HepG2 (cell line): Measurements from ENCODE around the gene ZCCHC8. TPM values are rescaled to one million over a fixed set of nuclear protein-coding genes. Genes with fewer than 3 reads are reported as not detected.
A peak's percentile ranks its signal among the peaks of the same experiment; 100 is the strongest.

Experiments
- ATAC-seq: fragments of 200-7000 bp; cut with Tn5 transposase; 3 replicates; pipeline ENCODE4 v1.9.1; 2020; ENCODE audit warnings: mild to moderate bottlenecking, moderate library complexity
- BruUV-seq: library from RNA; stranded (reverse); fragments of 400-500 nt; replicated peaks from 2 replicates; lab custom pipeline; 2021; lab: Mats Ljungman, UMichigan
- CTCF ChIA-PET: fragments of 300-600 bp; formaldehyde crosslinking; extraction: SDS; loops from one replicate; lab custom pipeline; 2021; ENCODE audit warnings: low total read pairs, inconsistent platforms, low intra/inter-chr PET ratio; lab: Yijun Ruan, JAX
- POLR2A ChIA-PET: fragments of 350-600 bp; sonication (Branson Sonifier 250); formaldehyde crosslinking; loops from one replicate; lab custom pipeline; 2020; ENCODE audit warnings: antibody characterized with exemption, inconsistent platforms; lab: Yijun Ruan, JAX
- DNase-seq: peaks from one replicate; pipeline ENCODE4 v3.0.0-alpha.2; 2015; ENCODE audit warnings: low spot score
- FAIRE-seq: peaks from 3 replicates; lab custom pipeline; 2011; peaks lifted over from hg19 to GRCh38; lab: Jason Lieb, UNC
- H2AFZ ChIP-seq: one replicate; pipeline ENCODE4 v1.6.1; 2011; ENCODE audit warnings: low read length, inconsistent platforms
- H3K27ac ChIP-seq: fragments of 300-600 bp; 3 replicates; pipeline ENCODE4 v1.8.0; 2011; ENCODE audit warnings: mixed run types, mild to moderate bottlenecking, mixed read lengths, low read length, inconsistent platforms; ENCODE audit not compliant: insufficient read depth; ENCODE audit errors: extremely low read length
- H3K27me3 ChIP-seq, 2 experiments: fragments of 200-600 bp in 1 of 2; 2 replicates in 1 of 2; 3 replicates in 1 of 2; pipeline versions ENCODE4 v1.6.0 to v1.8.0; 2011; ENCODE audit warnings: low read length in 2 of 2, mild to moderate bottlenecking in 2 of 2, moderate library complexity in 2 of 2, inconsistent platforms in 1 of 2; ENCODE audit not compliant: insufficient read depth in 2 of 2, control insufficient read depth in 1 of 2
- H3K36me3 ChIP-seq, 2 experiments: fragments of 200-600 bp in 1 of 2; replicated peaks in 1 of 2; 2 replicates in 1 of 2; 3 replicates in 1 of 2; pipeline versions ENCODE4 v1.5.1 to v1.8.0; 2011; ENCODE audit warnings: low read length in 2 of 2, inconsistent platforms in 1 of 2; ENCODE audit not compliant: insufficient read depth in 2 of 2, control insufficient read depth in 1 of 2
- H3K4me1 ChIP-seq: 2 replicates; pipeline ENCODE4 v1.5.1; 2012; ENCODE audit warnings: low read length, inconsistent platforms; ENCODE audit not compliant: insufficient read depth
- H3K4me2 ChIP-seq: 2 replicates; pipeline ENCODE4 v1.6.0; 2011; ENCODE audit warnings: low read depth, low read length, inconsistent platforms
- H3K4me3 ChIP-seq, 3 experiments: fragments of 200-600 bp in 1 of 3; sonication (generic), shearing (Covaris generic) in 1 of 3; replicated peaks in 1 of 3; 2 replicates each; pipeline ENCODE4 v1.5.1; 2011 to 2016; ENCODE audit warnings: low read length in 3 of 3, inconsistent platforms in 2 of 3, low read depth in 2 of 3, mild to moderate bottlenecking in 2 of 3, control low read depth in 1 of 3, mixed read lengths in 1 of 3; ENCODE audit not compliant: insufficient read depth in 1 of 3
- H3K79me2 ChIP-seq: one replicate; pipeline ENCODE4 v1.6.1; 2011; ENCODE audit warnings: low read length, inconsistent platforms; ENCODE audit not compliant: insufficient read depth
- H3K9ac ChIP-seq: 2 replicates; pipeline ENCODE4 v1.6.0; 2011; ENCODE audit warnings: mild to moderate bottlenecking, low read depth, low read length, inconsistent platforms; ENCODE audit not compliant: insufficient read depth
- H3K9me3 ChIP-seq: 2 replicates; pipeline ENCODE4 v1.5.1; 2012; ENCODE audit warnings: mild to moderate bottlenecking, low read length
- H4K20me1 ChIP-seq: 2 replicates; pipeline ENCODE4 v1.6.0; 2011; ENCODE audit warnings: inconsistent platforms, mild to moderate bottlenecking, low read length, moderate library complexity; ENCODE audit not compliant: insufficient read depth
- CHD4 ChIP-seq: fragments of 200-600 bp; sonication (generic); IDR thresholded peaks from 2 replicates; pipeline ENCODE4 v1.7.0; 2017; ENCODE audit warnings: mild to moderate bottlenecking, low read length, borderline replicate concordance
- FOXA3 ChIP-seq: IDR thresholded peaks from 2 replicates; pipeline ENCODE4 v1.6.1; 2016; ENCODE audit warnings: missing genetic modification reagents, missing compliant biosample characterization
- IRF9 ChIP-seq: sonication (generic); formaldehyde crosslinking; IDR thresholded peaks from 2 replicates; pipeline ENCODE4 v1.8.0; 2022; ENCODE audit warnings: missing genetic modification reagents, mild to moderate bottlenecking, borderline replicate concordance
- MTERF4 ChIP-seq: sonication (generic); formaldehyde crosslinking; IDR thresholded peaks from 2 replicates; pipeline ENCODE4 v1.8.0; 2023; ENCODE audit warnings: mild to moderate bottlenecking, missing genetic modification reagents
- MXD4 ChIP-seq: IDR thresholded peaks from 2 replicates; pipeline ENCODE4 v1.6.1; 2016; ENCODE audit warnings: mild to moderate bottlenecking, missing biosample characterization, missing genetic modification reagents
- ZC3H13 ChIP-seq: sonication (generic); formaldehyde crosslinking; IDR thresholded peaks from 2 replicates; pipeline ENCODE4 v1.8.1; 2023; ENCODE audit warnings: mild to moderate bottlenecking, missing genetic modification reagents, moderate library complexity
- ZKSCAN5 ChIP-seq: sonication (generic); formaldehyde crosslinking; IDR thresholded peaks from 2 replicates; pipeline ENCODE4 v1.5.1; 2020; ENCODE audit warnings: mild to moderate bottlenecking, missing genetic modification reagents
- ZNF44 ChIP-seq: sonication (generic); formaldehyde crosslinking; IDR thresholded peaks from 2 replicates; pipeline ENCODE4 v1.5.1; 2020; ENCODE audit warnings: mild to moderate bottlenecking, missing genetic modification reagents
- ZNF569 ChIP-seq: sonication (generic); formaldehyde crosslinking; IDR thresholded peaks from 2 replicates; pipeline ENCODE4 v1.5.0; 2020; ENCODE audit warnings: mild to moderate bottlenecking, missing genetic modification reagents, moderate library complexity, borderline replicate concordance
- ZNF720 ChIP-seq: sonication (generic); formaldehyde crosslinking; IDR thresholded peaks from 2 replicates; pipeline ENCODE4 v1.4.0; 2020; ENCODE audit warnings: missing genetic modification reagents
- WGBS: methylation state at CpG from one replicate; pipeline ENCODE4 v1.1.6; 2017; ENCODE audit warnings: low lambda C conversion rate; 5-methylcytosine and 5-hydroxymethylcytosine counted together
- in situ Hi-C: cut with HindIII; loops from 2 replicates; pipeline ENCODE4 v1.10.0; 2017; ENCODE audit warnings: low pct_unique_long_range_greater_than_20kb; ENCODE audit not compliant: extremely low pct_ligation_motif_present
- intact Hi-C: fragments of 100-400 bp; cut with micrococcal nuclease; formaldehyde crosslinking; loops from one replicate; pipeline ENCODE4 v1.10.0; 2022; ENCODE audit not compliant: unreplicated experiment
- polyA plus RNA-seq, 8 experiments: library from polyadenylated mRNA; depleted of rRNA in 3 of 8; stranded (reverse) in 7 of 8; unstranded in 1 of 8; fragments of >200 nt; fragmentation: Illumina TruSeq in 4 of 8; extraction: Trizol in 4 of 8; gene quantifications; 2 replicates each; pipeline versions ENCODE4 v1.2.1 to v1.2.3, GENCODE V29; 2011 to 2016; ENCODE audit warnings: low read depth in 4 of 8, missing spikeins in 1 of 8, mixed read lengths in 1 of 8; ENCODE audit not compliant: insufficient read depth in 1 of 8
- total RNA-seq, 5 experiments: library from RNA; depleted of rRNA; stranded (reverse); fragments of >200 nt; fragmentation: Illumina TruSeq; extraction: Trizol; gene quantifications; 2 replicates each; pipeline ENCODE4 v1.2.3, GENCODE V29; 2016; ENCODE audit warnings: low read depth in 1 of 5

ZCCHC8 gene
- total and polyA plus RNA-seq, 2 of the 13 experiments (the other 11 are each of a cell fraction or from before 2014, with no cell fraction given), result 18.6 to 20.9 TPM

GRCh38 chr12:122501489-122501989 lies 807 bp upstream of the ZCCHC8 start:
- Histone ChIP-seq H3K9ac (no peak overlapping the region), H3K4me1 (peaks cover 34% of the 10 kb centered on the region), H3K36me3 (peaks cover 8 to 20% of the 10 kb centered on the region in 2 experiments), H3K9me3 (no peaks in the 10 kb centered on the region), H3K27me3 (no peaks in the 10 kb centered on the region; a peak in 1 of 5 replicates), H3K4me2 (peak overlapping the region; percentile 78), H3K4me3 (peak overlapping the region; percentile 48 to 86 (median 51); a peak in 5 of 6 replicates), H3K79me2 (peaks cover 35% of the 10 kb centered on the region), H4K20me1 (peaks cover 9% of the 10 kb centered on the region; the same call in 1 of the 2 replicates), H3K27ac (peak overlapping the region; percentile 98), H2AFZ (no peak overlapping the region)
- DNase-seq (no peak), ATAC-seq (no peak), FAIRE-seq (no peak)
- 90% methylated on average over 9 of the region's 9 CpGs for WGBS
- POLR2A ChIA-PET, result interaction anchor here (0.6 to 5.4 kb wide), 23 partner anchors 10 to 732 kb away, joined by 3 to 122 read pairs (median 4); partner anchors contain the start of genes KNTC1, MPHOSPH9, MTRFR and RSRC2
- CTCF ChIA-PET, result interaction anchor here (1.3 kb wide), 1 partner anchor 9 kb away, joined by 3 read pairs; no protein-coding TSS in a partner anchor
- no TSS peak for BruUV-seq
- no peak for TF ChIP-seq ZC3H13
- TF ChIP-seq ZKSCAN5 (CRISPR knock-in tag), result no peak
- no peak for TF ChIP-seq ZNF569 (CRISPR knock-in tag)
- TF ChIP-seq CHD4, result no peak
- TF ChIP-seq MTERF4 (CRISPR knock-in tag), result no peak
- no peak for TF ChIP-seq MXD4 (CRISPR knock-in tag)
- no peak for TF ChIP-seq ZNF720
- no peak for TF ChIP-seq FOXA3 (CRISPR knock-in tag)
- TF ChIP-seq ZNF44 (CRISPR knock-in tag), result no peak
- TF ChIP-seq IRF9 (CRISPR knock-in tag), result no peak
- in situ Hi-C loops, result no loop called here
- intact Hi-C loops, result no loop called here
